IPS DF 6.9 (cell line): ENCODE data around the gene TVP23C.

ENCODE experiments used
- DNase-seq: peaks from one replicate; pipeline ENCODE4 v3.0.0-alpha.2; 2013; ENCODE audit warnings: low read depth, low spot score
- H3K27ac ChIP-seq: one replicate; pipeline ENCODE4 v1.5.1; 2013; ENCODE audit warnings: low read length, control low read depth
- H3K27me3 ChIP-seq: 2 replicates; pipeline ENCODE4 v1.6.1; 2013; ENCODE audit warnings: mild to moderate bottlenecking, low read length; ENCODE audit not compliant: control insufficient read depth, insufficient read depth
- H3K36me3 ChIP-seq: 2 replicates; pipeline ENCODE4 v1.6.1; 2013; ENCODE audit warnings: low read length; ENCODE audit not compliant: control insufficient read depth, insufficient read depth
- H3K4me1 ChIP-seq: 2 replicates; pipeline ENCODE4 v1.6.1; 2013; ENCODE audit warnings: low read length; ENCODE audit not compliant: control insufficient read depth, insufficient read depth
- H3K4me3 ChIP-seq: 2 replicates; pipeline ENCODE4 v1.5.1; 2013; ENCODE audit warnings: mild to moderate bottlenecking, low read length
- H3K9me3 ChIP-seq: 2 replicates; pipeline ENCODE4 v1.6.1; 2013; ENCODE audit warnings: low read length, inconsistent platforms; ENCODE audit not compliant: control insufficient read depth, insufficient read depth
- WGBS: extraction: QIAGEN DNeasy Blood & Tissue Kit; methylation state at CpG from one replicate; pipeline ENCODE4 v1.1.7; 2013; ENCODE audit warnings: mixed read lengths, missing lambda C conversion rate; ENCODE audit not compliant: insufficient read length, insufficient coverage; 5-methylcytosine and 5-hydroxymethylcytosine counted together

Gene TVP23C

DNA sequence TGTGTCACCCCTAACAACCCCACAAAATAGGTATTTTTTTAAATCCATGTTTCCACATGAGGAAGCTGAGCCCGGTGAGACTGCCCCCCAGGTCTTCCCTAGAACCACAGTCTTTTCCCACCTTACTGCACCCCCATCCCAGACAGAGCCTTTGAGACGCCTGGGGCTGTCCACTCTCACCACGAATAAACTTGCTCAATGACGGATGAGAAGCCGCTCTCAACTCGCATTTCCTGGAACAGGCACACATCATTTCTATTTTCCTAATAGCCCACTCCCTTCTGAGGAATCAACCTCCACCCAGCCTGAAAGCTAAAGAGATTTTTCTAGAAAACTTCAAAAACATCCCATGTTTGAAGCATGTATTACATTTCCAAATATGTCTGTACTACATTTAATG lies 81.8 kb downstream of the TVP23C start:
- no CpG with 5 or more reads among the region's 6 CpGs for WGBS
- H3K27me3 ChIP-seq: no peaks in the 10 kb centered on the region
- no peak overlapping the region for H3K27ac ChIP-seq
- no peak for DNase-seq
- no peaks in the 10 kb centered on the region for H3K9me3 ChIP-seq
- peaks cover 3% of the 10 kb centered on the region; the same call in 1 of the 2 replicates for H3K36me3 ChIP-seq
- no peak overlapping the region for H3K4me3 ChIP-seq
- peaks cover 2% of the 10 kb centered on the region; the same call in 1 of the 2 replicates for H3K4me1 ChIP-seq

DNA sequence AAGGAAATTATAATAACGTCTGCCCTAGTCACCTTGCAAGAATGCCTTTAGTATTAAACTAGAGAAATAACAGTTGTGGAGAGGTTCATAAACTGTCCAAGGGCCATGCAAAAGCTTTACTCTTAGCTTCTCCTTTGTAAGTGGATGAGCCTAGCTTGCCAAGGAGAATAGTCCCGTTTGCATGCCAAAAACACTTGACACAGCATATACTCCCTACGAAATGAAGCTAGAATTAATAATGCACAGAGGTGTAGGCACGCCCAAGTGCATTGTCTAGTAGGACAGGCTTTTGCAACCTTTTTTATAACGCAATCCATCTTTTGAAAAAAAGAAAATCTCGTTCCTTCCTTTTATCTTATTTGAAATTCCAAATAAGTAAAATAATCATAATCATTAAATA lies 83.1 kb downstream of the TVP23C start:
- Histone ChIP-seq H3K27ac (no peak overlapping the region), H3K36me3 (peaks cover 3% of the 10 kb centered on the region; the same call in 1 of the 2 replicates), H3K4me3 (no peak overlapping the region), H3K27me3 (no peaks in the 10 kb centered on the region), H3K9me3 (no peaks in the 10 kb centered on the region), H3K4me1 (peaks cover 1% of the 10 kb centered on the region; the same call in 1 of the 2 replicates)
- no peak for DNase-seq
- 100% methylated on average over 1 of the region's 6 CpGs for WGBS

DNA sequence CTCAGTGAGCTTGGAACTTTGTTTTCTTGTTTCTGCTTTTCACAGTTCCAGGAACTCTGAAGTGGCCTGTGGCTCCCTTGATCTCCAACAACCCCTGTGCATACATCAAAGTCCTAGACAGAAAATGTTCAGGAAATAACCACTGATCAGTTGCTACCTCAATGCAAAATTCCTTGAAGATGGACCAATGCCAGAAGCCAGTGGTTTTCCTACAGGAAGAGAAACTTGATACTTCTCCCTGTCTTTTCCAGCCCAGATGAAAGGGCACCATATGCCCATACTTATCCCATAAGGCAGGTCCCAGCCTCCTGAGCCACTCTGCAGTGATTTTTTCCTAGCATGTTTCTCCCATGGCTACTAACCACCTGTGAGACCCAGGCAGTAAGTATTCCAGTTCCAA lies 83.6 kb downstream of the TVP23C start:
- peaks cover 3% of the 10 kb centered on the region; the same call in 1 of the 2 replicates for H3K36me3 ChIP-seq
- DNase-seq: no peak
- H3K4me3 ChIP-seq: no peak overlapping the region
- no peaks in the 10 kb centered on the region for H3K9me3 ChIP-seq
- no peaks in the 10 kb centered on the region for H3K27me3 ChIP-seq
- no peak overlapping the region for H3K27ac ChIP-seq
- H3K4me1 ChIP-seq: no peaks in the 10 kb centered on the region

DNA sequence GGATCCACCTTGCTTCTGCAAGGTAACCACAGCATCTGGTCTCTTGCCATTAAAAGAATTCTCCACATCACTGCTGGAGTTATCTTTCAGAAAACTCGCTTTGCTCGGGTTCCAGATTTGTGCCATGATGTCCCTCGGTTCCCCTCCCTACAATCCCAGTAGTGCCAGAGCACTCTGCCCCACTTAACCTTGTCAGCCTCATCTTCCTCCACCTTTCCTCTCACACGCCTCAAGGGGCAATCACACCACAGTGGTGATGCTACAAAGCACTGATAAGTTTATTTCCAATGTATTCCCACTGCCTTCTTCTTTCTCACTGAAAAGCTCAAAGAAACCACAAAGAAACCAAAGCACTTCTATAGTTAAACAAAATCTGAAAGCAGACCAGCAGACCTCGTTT lies 84.4 kb downstream of the TVP23C start:
- Histone ChIP-seq H3K4me3 (no peak overlapping the region), H3K27me3 (no peaks in the 10 kb centered on the region), H3K4me1 (no peaks in the 10 kb centered on the region), H3K36me3 (peaks cover 3% of the 10 kb centered on the region; the same call in 1 of the 2 replicates), H3K27ac (no peak overlapping the region), H3K9me3 (no peaks in the 10 kb centered on the region)
- no peak for DNase-seq
- no CpG with 5 or more reads among the region's 5 CpGs for WGBS

DNA sequence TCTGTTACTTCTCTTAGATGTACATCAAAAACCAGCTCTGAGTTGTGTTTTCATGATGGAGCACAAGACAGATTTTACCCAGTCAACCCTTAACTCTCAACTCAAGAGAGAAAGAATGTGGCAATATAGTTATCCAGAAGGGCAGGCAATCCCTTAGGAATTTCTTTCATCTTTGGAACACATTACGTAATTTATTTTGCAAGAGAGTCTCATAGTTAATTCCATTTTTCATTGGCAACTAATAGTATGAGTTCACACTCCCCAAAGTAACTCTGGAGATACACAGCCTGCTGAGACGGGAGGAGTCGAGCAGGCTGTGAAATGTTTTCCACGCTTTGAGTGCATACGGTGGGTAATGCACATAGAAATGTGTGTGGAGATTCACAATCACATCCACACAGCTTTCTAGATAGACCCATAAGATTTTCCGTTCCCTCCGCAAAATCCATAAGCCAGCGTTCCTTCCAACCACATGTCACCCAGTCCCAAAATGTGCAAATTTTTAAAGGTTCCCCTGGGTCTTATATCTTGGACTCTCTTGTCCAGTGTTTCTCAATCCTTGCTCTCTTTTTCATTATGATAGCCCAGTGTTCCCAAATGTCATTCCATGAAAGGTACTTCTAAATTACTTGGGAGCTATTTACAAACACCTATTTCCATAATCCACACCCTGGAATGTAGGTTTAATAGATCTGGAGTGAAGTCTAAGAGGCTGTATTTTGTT lies 87.5 kb downstream of the TVP23C start:
- DNase-seq: no peak
- H3K36me3 ChIP-seq: no peaks in the 10 kb centered on the region
- H3K27me3 ChIP-seq: no peaks in the 10 kb centered on the region
- H3K27ac ChIP-seq: no peak overlapping the region
- H3K4me1 ChIP-seq: no peaks in the 10 kb centered on the region
- no CpG with 5 or more reads among the region's 8 CpGs for WGBS
- H3K9me3 ChIP-seq: no peaks in the 10 kb centered on the region
- no peak overlapping the region for H3K4me3 ChIP-seq

DNA sequence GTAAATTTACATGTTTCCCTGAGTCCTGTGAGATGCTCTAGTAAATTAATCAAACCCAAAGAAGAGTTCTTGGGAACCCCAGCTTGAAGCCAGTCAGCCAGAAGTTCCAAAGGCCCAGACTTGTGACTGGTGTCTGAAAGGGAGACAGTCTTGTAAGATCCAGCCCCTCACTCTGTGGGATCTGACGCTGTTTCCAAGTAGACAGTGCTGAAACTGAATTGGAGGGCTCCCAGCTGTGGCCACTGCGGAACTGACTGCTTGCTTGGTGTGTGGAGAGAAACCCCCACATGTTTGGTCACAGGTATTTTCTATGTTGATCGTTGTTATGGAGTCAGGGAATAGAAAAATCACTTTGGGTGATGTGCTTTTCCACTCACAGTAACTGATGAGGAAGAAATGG lies 90.4 kb downstream of the TVP23C start:
- Histone ChIP-seq H3K4me3 (no peak overlapping the region), H3K27me3 (no peaks in the 10 kb centered on the region), H3K9me3 (no peaks in the 10 kb centered on the region), H3K36me3 (no peaks in the 10 kb centered on the region), H3K4me1 (no peaks in the 10 kb centered on the region), H3K27ac (no peak overlapping the region)
- no peak for DNase-seq
- no CpG with 5 or more reads among the region's 3 CpGs for WGBS

DNA sequence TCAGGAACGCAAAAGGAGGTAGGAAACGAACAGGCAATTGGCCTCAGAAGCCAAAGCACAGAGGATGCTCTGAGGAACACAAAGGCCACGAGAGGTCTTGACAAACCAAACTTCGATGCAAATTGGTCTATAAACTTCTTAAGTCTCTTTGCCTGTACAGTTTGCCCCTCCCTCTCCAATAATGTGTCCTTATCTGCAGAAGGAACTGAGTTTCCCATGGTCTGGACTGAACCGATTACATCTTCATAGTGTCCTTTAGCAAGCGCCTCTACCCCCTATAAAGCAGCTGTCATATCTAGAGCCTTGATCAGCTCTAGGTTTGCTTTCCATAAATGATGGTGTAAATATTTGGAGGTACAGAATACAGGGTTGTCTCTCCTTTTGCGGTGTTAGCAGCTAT lies 92.7 kb downstream of the TVP23C start:
- no peaks in the 10 kb centered on the region for H3K4me1 ChIP-seq
- H3K36me3 ChIP-seq: no peaks in the 10 kb centered on the region
- no peaks in the 10 kb centered on the region for H3K27me3 ChIP-seq
- no peak overlapping the region for H3K4me3 ChIP-seq
- no peak for DNase-seq
- no peak overlapping the region for H3K27ac ChIP-seq
- H3K9me3 ChIP-seq: no peaks in the 10 kb centered on the region
- WGBS: no CpG with 5 or more reads among the region's 7 CpGs

DNA sequence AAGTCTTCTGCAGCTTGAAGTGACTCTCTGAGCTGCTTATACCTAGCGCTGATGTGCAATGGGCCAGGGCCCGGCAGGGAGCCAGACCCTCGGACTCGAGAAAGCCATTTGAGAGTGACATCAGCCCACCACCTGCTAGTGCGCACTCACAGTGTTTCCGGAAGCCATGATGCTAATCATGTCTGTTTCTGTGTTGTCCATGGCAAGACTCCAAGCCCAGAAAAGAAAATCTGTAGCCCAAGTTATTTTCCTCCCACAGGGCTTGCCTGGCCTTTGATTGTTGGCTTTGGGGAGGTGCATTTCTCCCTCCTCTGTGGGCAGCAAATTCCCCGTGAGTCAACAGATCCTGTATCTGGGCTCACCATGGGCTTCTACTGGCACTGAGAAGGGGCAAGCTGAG lies 94.0 kb downstream of the TVP23C start:
- Histone ChIP-seq H3K4me3 (no peak overlapping the region), H3K36me3 (no peaks in the 10 kb centered on the region), H3K4me1 (no peaks in the 10 kb centered on the region), H3K27me3 (no peaks in the 10 kb centered on the region), H3K27ac (no peak overlapping the region), H3K9me3 (no peaks in the 10 kb centered on the region)
- no peak for DNase-seq
- WGBS: no CpG with 5 or more reads among the region's 7 CpGs

DNA sequence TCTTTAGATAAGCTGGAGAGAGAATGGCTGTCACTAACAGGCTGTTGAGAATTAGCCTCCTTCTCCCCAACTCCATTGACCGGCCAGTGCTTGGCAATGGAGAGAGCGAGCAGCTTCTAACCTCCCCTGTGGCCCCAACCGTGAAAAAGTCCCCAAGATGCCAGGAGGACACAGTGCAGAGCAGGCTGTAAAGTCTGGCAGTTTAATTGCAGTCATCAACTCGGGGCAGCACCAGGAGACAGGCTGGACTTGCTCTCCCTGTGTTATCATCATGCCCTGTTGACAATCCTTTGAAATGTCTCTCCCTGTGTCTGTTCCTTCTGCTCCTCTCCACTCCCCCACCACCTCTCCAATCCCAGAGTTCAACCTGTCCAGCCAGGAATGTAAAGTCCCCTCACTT lies 95.2 kb downstream of the TVP23C start:
- Histone ChIP-seq H3K27ac (no peak overlapping the region), H3K36me3 (no peaks in the 10 kb centered on the region), H3K4me1 (peaks cover 2% of the 10 kb centered on the region; the same call in 1 of the 2 replicates), H3K27me3 (no peaks in the 10 kb centered on the region), H3K9me3 (no peaks in the 10 kb centered on the region), H3K4me3 (no peak overlapping the region)
- no peak for DNase-seq
- WGBS: no CpG with 5 or more reads among the region's 4 CpGs

DNA sequence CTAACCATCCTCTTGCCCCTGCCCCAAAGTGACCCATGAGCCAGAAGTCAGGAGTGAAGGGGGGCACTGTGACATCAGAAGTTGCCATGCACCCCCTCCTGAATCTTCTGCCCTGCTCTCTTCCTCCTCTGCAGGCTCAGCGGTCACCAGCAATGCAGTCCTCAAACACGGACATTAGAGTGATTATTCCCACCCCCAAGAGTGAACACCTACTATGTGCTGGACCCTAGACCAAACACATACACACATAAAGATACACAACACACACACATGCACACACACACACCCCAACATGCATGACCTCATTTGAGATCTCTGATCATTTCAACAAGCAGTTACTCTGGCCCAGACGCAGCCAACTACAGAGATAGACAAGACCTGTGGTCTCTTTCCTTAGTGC lies 95.7 kb downstream of the TVP23C start, which contains the start of gene CDRT4:
Gene CDRT4, minus strand, starts transcription at position 30 of the 400 bp plus-strand sequence. CDS start 27,383 bp downstream, outside the sequence.
- no CpG with 5 or more reads among the region's 3 CpGs for WGBS
- H3K4me3 ChIP-seq: no peak within 1 kb of the TSS

DNA sequence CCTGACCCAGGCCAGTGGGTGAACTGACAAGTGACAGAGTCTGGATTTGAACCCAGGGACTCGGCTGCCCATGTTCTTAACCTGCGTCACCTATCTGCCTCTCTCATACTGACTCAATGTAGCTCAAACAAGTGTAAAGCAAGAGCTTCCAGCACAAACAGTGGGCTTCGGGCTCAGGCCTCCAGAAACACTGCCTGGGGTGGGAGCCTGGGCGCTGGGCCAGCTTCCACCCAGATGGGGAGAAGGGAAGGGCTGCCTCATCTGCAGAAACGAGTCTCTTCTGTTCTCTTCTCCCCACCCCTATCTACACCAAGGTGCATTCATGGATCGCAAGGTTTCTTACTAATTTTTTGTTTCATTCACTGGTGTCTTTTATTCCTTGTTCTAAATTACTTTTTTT lies 97.2 kb downstream of the TVP23C start:
- no peak overlapping the region for H3K4me3 ChIP-seq

More for the DNA sequence above, 95.7 kb downstream of the TVP23C start, which contains the start of gene CDRT4:
- Histone ChIP-seq H3K4me1 (peaks cover 2% of the 10 kb centered on the region; the same call in 1 of the 2 replicates), H3K36me3 (no peaks in the 10 kb centered on the region), H3K9me3 (no peaks in the 10 kb centered on the region), H3K27me3 (no peaks in the 10 kb centered on the region), H3K27ac (no peak within 1 kb of the TSS)
- no peak for DNase-seq

More for the DNA sequence above, 97.2 kb downstream of the TVP23C start:
- no CpG with 5 or more reads among the region's 6 CpGs for WGBS
- Histone ChIP-seq H3K36me3 (no peaks in the 10 kb centered on the region), H3K9me3 (no peaks in the 10 kb centered on the region), H3K27me3 (no peaks in the 10 kb centered on the region), H3K27ac (no peak overlapping the region), H3K4me1 (peaks cover 2% of the 10 kb centered on the region; the same call in 1 of the 2 replicates)
- DNase-seq: no peak
